GM12878 (cell line): ENCODE measurements around the gene TBC1D22B. TPM values are rescaled to one million over a fixed set of nuclear protein-coding genes. Genes with fewer than 3 reads are reported as not detected.
A peak's percentile ranks its signal among the peaks of the same experiment; 100 is the strongest.

Source experiments
- ATAC-seq: fragments of 200-7000 bp; cut with Tn5 transposase; 3 replicates; pipeline ENCODE4 v1.9.1; 2020; ENCODE audit warnings: mild to moderate bottlenecking, moderate library complexity
- BruUV-seq: library from RNA; stranded (reverse); fragments of 400-500 nt; replicated peaks from 2 replicates; lab custom pipeline; 2021; lab: Mats Ljungman, UMichigan
- CTCF ChIA-PET: fragments of 300-600 bp; sonication (Branson Sonifier 250); formaldehyde crosslinking; extraction: SDS; loops from one replicate; lab custom pipeline; 2021; ENCODE audit warnings: inconsistent platforms; lab: Yijun Ruan, JAX
- POLR2A ChIA-PET: fragments of 350-600 bp; formaldehyde crosslinking; extraction: SDS; loops from one replicate; lab custom pipeline; 2021; ENCODE audit warnings: inconsistent platforms; lab: Charles Lee
- RAD21 ChIA-PET: fragments of 300-600 bp; sonication (Branson Sonifier 250); formaldehyde crosslinking; loops from one replicate; lab custom pipeline; 2023; ENCODE audit warnings: antibody characterized with exemption; ENCODE audit not compliant: unreplicated experiment; lab: Charles Lee
- SMC1A ChIA-PET: fragments of 300-600 bp; sonication (Branson Sonifier 250); formaldehyde crosslinking; loops from one replicate; lab custom pipeline; 2023; ENCODE audit not compliant: unreplicated experiment, uncharacterized antibody; lab: Charles Lee
- DNase-seq: peaks from one replicate; pipeline ENCODE4 v3.0.0-alpha.2; 2011; ENCODE audit warnings: low read depth, low spot score
- FAIRE-seq: peaks from 3 replicates; lab custom pipeline; 2011; peaks lifted over from hg19 to GRCh38; lab: Jason Lieb, UNC
- H2AFZ ChIP-seq: 2 replicates; pipeline ENCODE4 v1.6.0; 2011; ENCODE audit warnings: low read depth, low read length, control low read depth; ENCODE audit not compliant: control insufficient read depth
- H3K27ac ChIP-seq: 2 replicates; pipeline ENCODE4 v1.5.1; 2011; ENCODE audit warnings: control low read depth; ENCODE audit not compliant: control insufficient read depth, insufficient read depth
- H3K27me3 ChIP-seq, 2 experiments: replicated peaks in 1 of 2; 2 replicates each; pipeline versions ENCODE4 v1.6.0 to v1.6.1; 2011; ENCODE audit warnings: low read length in 1 of 2; ENCODE audit not compliant: control insufficient read depth in 2 of 2, insufficient read depth in 2 of 2
- H3K36me3 ChIP-seq, 2 experiments: 2 replicates each; pipeline ENCODE4 v1.5.1; 2011; ENCODE audit warnings: low read length in 1 of 2; ENCODE audit not compliant: control insufficient read depth in 2 of 2, insufficient read depth in 2 of 2
- H3K4me1 ChIP-seq: 2 replicates; pipeline ENCODE4 v1.6.1; 2011; ENCODE audit warnings: mild to moderate bottlenecking, low read length, moderate library complexity, mixed read lengths; ENCODE audit not compliant: control insufficient read depth, insufficient read depth
- H3K4me2 ChIP-seq: 2 replicates; pipeline ENCODE4 v1.6.0; 2011; ENCODE audit warnings: control low read depth; ENCODE audit not compliant: control insufficient read depth, insufficient read depth
- H3K4me3 ChIP-seq: fragments of 200-600 bp; sonication (generic); 2 replicates; pipeline ENCODE4 v1.5.1; 2016
- H3K79me2 ChIP-seq: 2 replicates; pipeline ENCODE4 v1.6.0; 2011; ENCODE audit warnings: low read length; ENCODE audit not compliant: control insufficient read depth, insufficient read depth
- H3K9ac ChIP-seq: 2 replicates; pipeline ENCODE4 v1.8.0; 2011; ENCODE audit warnings: low read length, control low read depth, mixed read lengths; ENCODE audit not compliant: control insufficient read depth, insufficient read depth
- H3K9me3 ChIP-seq: replicated peaks from 3 replicates; pipeline ENCODE4 v1.5.1; 2011; ENCODE audit warnings: mild to moderate bottlenecking, low read length; ENCODE audit not compliant: control insufficient read depth, insufficient read depth
- H4K20me1 ChIP-seq: 2 replicates; pipeline ENCODE4 v1.6.0; 2011; ENCODE audit not compliant: control insufficient read depth, insufficient read depth
- BCL11A ChIP-seq: IDR thresholded peaks from 2 replicates; pipeline ENCODE4 v1.6.1; 2011; ENCODE audit warnings: low read depth, low read length
- BRCA1 ChIP-seq: IDR thresholded peaks from 2 replicates; pipeline ENCODE4 v1.6.1; 2011; ENCODE audit warnings: low read depth, low read length, improper control_type of control experiment
- CEBPB ChIP-seq, 2 experiments: fragments of 150-350 bp in 1 of 2; IDR thresholded peaks; 2 replicates each; pipeline ENCODE4 v1.6.1; 2012 to 2014; ENCODE audit warnings: low read depth in 2 of 2, low read length in 2 of 2, borderline replicate concordance in 1 of 2, inconsistent platforms in 1 of 2
- ETV6 ChIP-seq, 2 experiments: fragments of 450-650 bp in 1 of 2; IDR thresholded peaks in 1 of 2; conservative IDR thresholded peaks in 1 of 2; 2 replicates each; pipeline ENCODE4 v1.6.1; 2014; ENCODE audit warnings: antibody characterized with exemption in 1 of 2, borderline replicate concordance in 1 of 2, low read depth in 1 of 2, mild to moderate bottlenecking in 1 of 2, moderate library complexity in 1 of 2
- FOS ChIP-seq: IDR thresholded peaks from 3 replicates; pipeline ENCODE4 v1.6.1; 2011; ENCODE audit warnings: borderline replicate concordance; ENCODE audit not compliant: insufficient read length; ENCODE audit errors: extremely low read depth
- FOXM1 ChIP-seq: IDR thresholded peaks from 2 replicates; pipeline ENCODE4 v1.6.1; 2012; ENCODE audit warnings: low read depth, mild to moderate bottlenecking, inconsistent platforms, low read length, moderate library complexity
- IRF4 ChIP-seq: IDR thresholded peaks from 2 replicates; pipeline ENCODE4 v1.6.1; 2011; ENCODE audit warnings: low read depth, low read length
- JUNB ChIP-seq: IDR thresholded peaks from 2 replicates; pipeline ENCODE4 v1.6.1; 2016; ENCODE audit warnings: antibody characterized with exemption, mild to moderate bottlenecking
- KAT2A ChIP-seq: conservative IDR thresholded peaks from 2 replicates; pipeline ENCODE4 v1.6.1; 2011; ENCODE audit warnings: low read depth, low read length; ENCODE audit not compliant: control insufficient read depth
- MEF2A ChIP-seq: IDR thresholded peaks from 2 replicates; pipeline ENCODE4 v1.6.1; 2011; ENCODE audit warnings: low read depth, mild to moderate bottlenecking, low read length, moderate library complexity; ENCODE audit not compliant: insufficient read depth
- MEF2B ChIP-seq: fragments of 450-650 bp; IDR thresholded peaks from 2 replicates; pipeline ENCODE4 v1.6.1; 2018; ENCODE audit warnings: mild to moderate bottlenecking, moderate library complexity; ENCODE audit not compliant: partially characterized antibody, poor library complexity, severe bottlenecking
- MTA2 ChIP-seq: fragments of 450-650 bp; IDR thresholded peaks from 2 replicates; pipeline ENCODE4 v1.6.1; 2016; ENCODE audit warnings: low read depth, mild to moderate bottlenecking, moderate library complexity
- NFIC ChIP-seq: IDR thresholded peaks from 2 replicates; pipeline ENCODE4 v1.6.1; 2012; ENCODE audit warnings: low read depth, mild to moderate bottlenecking, inconsistent platforms, low read length, moderate library complexity
- NFYB ChIP-seq: IDR thresholded peaks from 2 replicates; pipeline ENCODE4 v1.6.1; 2011; ENCODE audit warnings: low read depth, mild to moderate bottlenecking, low read length, improper control_type of control experiment, moderate library complexity; ENCODE audit not compliant: insufficient read depth
- PML ChIP-seq: IDR thresholded peaks from 2 replicates; pipeline ENCODE4 v1.6.1; 2012; ENCODE audit warnings: low read length, inconsistent platforms
- RUNX3 ChIP-seq: IDR thresholded peaks from 2 replicates; pipeline ENCODE4 v1.6.1; 2012; ENCODE audit warnings: low read length, inconsistent platforms
- SMARCA5 ChIP-seq: fragments of 450-650 bp; IDR thresholded peaks from 2 replicates; pipeline ENCODE4 v1.6.1; 2017; ENCODE audit warnings: mild to moderate bottlenecking
- YBX1 ChIP-seq: fragments of 450-650 bp; IDR thresholded peaks from 2 replicates; pipeline ENCODE4 v1.6.1; 2016; ENCODE audit warnings: antibody characterized with exemption
- ZNF274 ChIP-seq: IDR thresholded peaks from one replicate; pipeline ENCODE4 v1.8.0; 2011; ENCODE audit not compliant: insufficient read length, insufficient read depth
- WGBS: methylation state at CpG from one replicate; pipeline ENCODE4 v1.1.6; 2016; ENCODE audit warnings: low lambda C conversion rate; ENCODE audit not compliant: insufficient replicate concordance, insufficient coverage; ENCODE audit errors: missing lambda C conversion rate; 5-methylcytosine and 5-hydroxymethylcytosine counted together
- in situ Hi-C: fragments of 300-500 bp; cut with MboI; formaldehyde crosslinking; loops from 9 replicates; pipeline ENCODE4 v1.14.3; 2018; ENCODE audit warnings: mixed read lengths
- intact Hi-C: fragments of 100-400 bp; cut with micrococcal nuclease; formaldehyde crosslinking; loops from one replicate; pipeline ENCODE4 v1.14.2; 2022; ENCODE audit not compliant: unreplicated experiment
- polyA plus RNA-seq, 11 experiments: library from polyadenylated mRNA; depleted of rRNA in 4 of 11; unstranded in 6 of 11; stranded (reverse) in 5 of 11; fragments of >200 nt; fragmentation: Nextera tagmentation in 4 of 11; fragmentation: Illumina TruSeq in 1 of 11; extraction: Ambion mirVana in 4 of 11; extraction: Trizol in 1 of 11; gene quantifications; 1 replicate in 1 of 11; 2 replicates in 10 of 11; pipeline versions ENCODE4 v1.2.1 to v1.2.3, GENCODE V29; 2011 to 2016; ENCODE audit warnings: inconsistent platforms in 2 of 11, missing spikeins in 2 of 11, low read depth in 1 of 11
- total RNA-seq, 4 experiments: library from RNA; depleted of rRNA in 3 of 4; stranded (reverse); fragments of >200 nt in 3 of 4; fragmentation: Illumina TruSeq in 1 of 4; extraction: Trizol in 1 of 4; gene quantifications; 2 replicates each; pipeline versions ENCODE4 v1.2.1 to v1.2.3, GENCODE V29; 2013 to 2021
- TF ChIP-seq, protein P1 (sequence below): fragments of 450-650 bp; IDR thresholded peaks from 2 replicates; pipeline ENCODE4 v1.6.1; 2018; ENCODE audit warnings: mild to moderate bottlenecking, low read depth, moderate library complexity; ENCODE audit not compliant: partially characterized antibody
- TF ChIP-seq, protein P2 (sequence below): IDR thresholded peaks from 2 replicates; pipeline ENCODE4 v1.6.1; 2012; ENCODE audit warnings: low read length, inconsistent platforms

The TBC1D22B gene
- total and polyA plus RNA-seq, 10 of the 15 experiments (the other 5 are each of a cell fraction or from before 2014, with no cell fraction given) = 3.4 to 18.7 (median 14.1) TPM

DNA sequence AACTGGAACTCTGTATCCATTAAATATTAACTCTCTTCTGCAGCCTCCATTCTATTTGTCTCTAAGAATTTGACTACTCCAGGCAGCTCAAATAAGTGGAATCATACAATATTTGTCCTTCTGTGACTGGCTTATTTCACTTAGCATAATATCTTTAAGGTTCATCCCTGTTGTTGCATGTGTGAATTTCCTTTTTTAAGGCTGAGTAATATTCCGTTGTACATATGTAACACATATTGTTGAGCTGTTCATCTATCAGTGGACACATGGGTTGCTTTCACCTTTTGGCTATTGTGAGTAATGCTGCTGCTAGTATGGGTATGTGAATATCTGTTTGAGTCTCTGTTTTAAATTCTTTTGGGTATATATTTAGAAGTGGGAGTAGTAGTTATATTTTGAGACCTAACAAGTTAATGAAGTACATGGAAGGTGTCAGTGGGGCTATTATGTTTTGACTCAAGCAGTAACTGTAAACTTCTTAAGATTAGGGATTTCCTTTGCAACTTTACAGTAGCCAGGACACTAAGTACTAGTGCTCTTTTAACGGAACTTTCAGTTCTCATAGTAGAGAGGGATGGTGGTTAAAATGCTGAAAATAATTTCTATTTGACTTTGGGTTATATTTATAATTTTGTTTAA, 30.1 kb downstream of the TBC1D22B start:
- H3K4me1 ChIP-seq = peaks cover 18% of the 10 kb centered on the region
- no TSS peak for BruUV-seq
- H3K27me3 ChIP-seq = no peaks in the 10 kb centered on the region
- ChIA-PET POLR2A (interaction anchor here (0.6 kb wide), 1 partner anchor 48 kb away, joined by 4 read pairs; no protein-coding TSS in a partner anchor), SMC1A (interaction anchor here (0.7 to 1.2 kb wide), 3 partner anchors 17 to 52 kb away, joined by 3 read pairs; no protein-coding TSS in a partner anchor), RAD21 (no interaction called here), CTCF (interaction anchor here (1.0 to 1.8 kb wide), 4 partner anchors 13 to 52 kb away, joined by 3 to 6 read pairs (median 4); no protein-coding TSS in a partner anchor)
- in situ Hi-C loops = no loop called here
- no peak overlapping the region for H3K4me3 ChIP-seq
- H3K79me2 ChIP-seq = no peaks in the 10 kb centered on the region
- H3K27ac ChIP-seq = no peak overlapping the region
- H3K9ac ChIP-seq = no peak overlapping the region
- peaks cover 19% of the 10 kb centered on the region in 2 experiments; a peak in 3 of 4 replicates for H3K36me3 ChIP-seq
- WGBS = 45% methylated on average over 2 of the region's 2 CpGs
- no peak overlapping the region for H2AFZ ChIP-seq
- no peaks in the 10 kb centered on the region for H3K9me3 ChIP-seq
- intact Hi-C loops = no loop called here
- H3K4me2 ChIP-seq = no peak overlapping the region
- ATAC-seq = peak; percentile 74
- peak; percentile 69 for FAIRE-seq
- DNase-seq = no peak
- H4K20me1 ChIP-seq = no peaks in the 10 kb centered on the region
- TF ChIP-seq PML (0 out of 2 replicates have a peak, but pooled peaks have one; percentile 33), SMARCA5 (peak; percentile 66; the same call in 1 of the 2 replicates), FOXM1 (peak; percentile 55; the same call in 1 of the 2 replicates), CEBPB (IDR thresholded peaks at IDR 0.05; ENCODE audit: borderline replicate concordance in 1 of 2, low read depth in 2 of 2, low read length in 2 of 2) (0 out of 4 replicates have a peak, but pooled peaks of 1 of the 2 experiments have one; percentile 32), FOS (no peak), RUNX3 (peak; percentile 56), JUNB (0 out of 2 replicates have a peak, but pooled peaks have one; percentile 56), YBX1 (no peak), IRF4 (0 out of 2 replicates have a peak, but pooled peaks have one; percentile 20), BRCA1 (no peak), NFIC (peak; percentile 76), KAT2A (no peak), ZNF274 (no peak), ETV6 (conservative IDR thresholded peaks at IDR 0.05 in 1 of 2, IDR thresholded peaks at IDR 0.05 in 1 of 2; ENCODE audit: borderline replicate concordance in 1 of 2, low read depth in 1 of 2) (peak in 1 of 2 experiments; percentile 13; a peak in 1 of 4 replicates), NFYB (no peak), BCL11A (no peak), MTA2 (peak; percentile 65; the same call in 1 of the 2 replicates), MEF2B (peak; percentile 65), MEF2A (peak; percentile 88)
- TF ChIP-seq, protein P1, sequence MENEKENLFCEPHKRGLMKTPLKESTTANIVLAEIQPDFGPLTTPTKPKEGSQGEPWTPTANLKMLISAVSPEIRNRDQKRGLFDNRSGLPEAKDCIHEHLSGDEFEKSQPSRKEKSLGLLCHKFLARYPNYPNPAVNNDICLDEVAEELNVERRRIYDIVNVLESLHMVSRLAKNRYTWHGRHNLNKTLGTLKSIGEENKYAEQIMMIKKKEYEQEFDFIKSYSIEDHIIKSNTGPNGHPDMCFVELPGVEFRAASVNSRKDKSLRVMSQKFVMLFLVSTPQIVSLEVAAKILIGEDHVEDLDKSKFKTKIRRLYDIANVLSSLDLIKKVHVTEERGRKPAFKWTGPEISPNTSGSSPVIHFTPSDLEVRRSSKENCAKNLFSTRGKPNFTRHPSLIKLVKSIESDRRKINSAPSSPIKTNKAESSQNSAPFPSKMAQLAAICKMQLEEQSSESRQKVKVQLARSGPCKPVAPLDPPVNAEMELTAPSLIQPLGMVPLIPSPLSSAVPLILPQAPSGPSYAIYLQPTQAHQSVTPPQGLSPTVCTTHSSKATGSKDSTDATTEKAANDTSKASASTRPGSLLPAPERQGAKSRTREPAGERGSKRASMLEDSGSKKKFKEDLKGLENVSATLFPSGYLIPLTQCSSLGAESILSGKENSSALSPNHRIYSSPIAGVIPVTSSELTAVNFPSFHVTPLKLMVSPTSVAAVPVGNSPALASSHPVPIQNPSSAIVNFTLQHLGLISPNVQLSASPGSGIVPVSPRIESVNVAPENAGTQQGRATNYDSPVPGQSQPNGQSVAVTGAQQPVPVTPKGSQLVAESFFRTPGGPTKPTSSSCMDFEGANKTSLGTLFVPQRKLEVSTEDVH = no peak
- TF ChIP-seq, protein P2, sequence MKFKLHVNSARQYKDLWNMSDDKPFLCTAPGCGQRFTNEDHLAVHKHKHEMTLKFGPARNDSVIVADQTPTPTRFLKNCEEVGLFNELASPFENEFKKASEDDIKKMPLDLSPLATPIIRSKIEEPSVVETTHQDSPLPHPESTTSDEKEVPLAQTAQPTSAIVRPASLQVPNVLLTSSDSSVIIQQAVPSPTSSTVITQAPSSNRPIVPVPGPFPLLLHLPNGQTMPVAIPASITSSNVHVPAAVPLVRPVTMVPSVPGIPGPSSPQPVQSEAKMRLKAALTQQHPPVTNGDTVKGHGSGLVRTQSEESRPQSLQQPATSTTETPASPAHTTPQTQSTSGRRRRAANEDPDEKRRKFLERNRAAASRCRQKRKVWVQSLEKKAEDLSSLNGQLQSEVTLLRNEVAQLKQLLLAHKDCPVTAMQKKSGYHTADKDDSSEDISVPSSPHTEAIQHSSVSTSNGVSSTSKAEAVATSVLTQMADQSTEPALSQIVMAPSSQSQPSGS = peak; percentile 54
